ENCODE results near the gene MAPK8IP2.
"Not testable (repeated sequence)": the region's sequence is repeated elsewhere in the genome, so short reads cannot be mapped to it uniquely, and the experiment has no call there.

Gene MAPK8IP2

GRCh38 chr22:50601669-50602337 is 1.2 kb downstream of the MAPK8IP2 start:
- no peak for DNase-seq

- DNase-seq: no peak
These were observed 1.7 kb downstream of the MAPK8IP2 start for GRCh38 chr22:50602338-50602700.

GRCh38 chr22:50603511-50604255 is 3.1 kb downstream of the MAPK8IP2 start:
- DNase-seq: no peak

DNA sequence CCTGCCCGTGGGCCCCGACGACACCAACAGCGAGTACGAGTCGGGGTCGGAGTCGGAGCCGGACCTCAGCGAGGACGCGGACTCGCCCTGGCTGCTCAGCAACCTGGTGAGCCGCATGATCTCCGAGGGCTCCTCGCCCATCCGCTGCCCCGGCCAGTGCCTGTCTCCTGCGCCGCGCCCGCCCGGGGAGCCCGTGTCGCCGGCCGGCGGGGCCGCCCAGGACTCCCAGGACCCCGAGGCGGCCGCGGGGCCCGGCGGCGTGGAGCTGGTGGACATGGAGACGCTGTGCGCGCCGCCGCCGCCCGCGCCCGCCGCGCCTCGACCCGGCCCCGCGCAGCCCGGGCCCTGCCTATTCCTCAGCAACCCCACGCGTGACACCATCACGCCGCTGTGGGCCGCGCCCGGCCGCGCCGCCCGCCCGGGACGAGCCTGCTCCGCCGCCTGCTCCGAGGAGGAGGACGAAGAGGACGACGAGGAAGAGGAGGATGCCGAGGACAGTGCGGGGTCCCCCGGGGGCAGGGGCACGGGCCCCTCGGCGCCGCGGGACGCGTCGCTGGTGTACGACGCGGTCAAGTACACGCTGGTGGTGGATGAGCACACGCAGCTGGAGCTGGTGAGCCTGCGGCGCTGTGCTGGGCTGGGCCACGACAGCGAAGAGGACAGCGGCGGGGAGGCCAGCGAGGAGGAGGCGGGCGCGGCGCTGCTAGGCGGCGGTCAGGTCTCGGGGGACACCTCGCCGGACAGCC is 3.8 kb downstream of the MAPK8IP2 start:
- no peak for DNase-seq

DNA sequence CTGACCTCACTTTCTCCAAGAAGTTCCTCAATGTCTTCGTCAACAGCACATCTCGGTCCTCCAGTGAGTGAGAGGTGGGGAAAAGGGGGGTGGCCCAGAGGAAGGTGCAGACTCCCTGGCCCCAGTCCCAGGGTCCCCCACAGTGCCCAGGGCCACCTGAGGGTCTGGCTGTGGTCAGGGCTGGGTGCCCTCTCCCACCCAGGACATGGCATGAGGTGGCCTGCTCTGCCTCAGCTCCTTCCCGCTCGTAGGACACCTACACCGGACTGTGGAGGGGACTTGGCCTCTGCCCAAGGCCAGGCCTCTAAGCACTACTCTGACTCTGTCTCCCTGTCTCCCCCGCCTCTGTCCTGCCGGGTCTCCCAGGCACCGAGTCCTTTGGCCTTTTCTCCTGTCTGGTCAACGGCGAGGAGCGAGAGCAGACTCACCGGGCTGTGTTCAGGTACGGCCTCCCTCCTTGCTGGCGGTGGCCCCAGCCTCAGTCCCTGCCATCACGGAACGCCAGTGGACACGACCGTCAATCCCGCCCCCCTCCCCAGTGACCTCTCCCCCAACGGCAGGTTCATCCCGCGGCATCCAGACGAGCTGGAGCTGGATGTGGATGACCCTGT is 4.5 kb downstream of the MAPK8IP2 start:
- DNase-seq: no peak

GRCh38 chr22:50605613-50606074 is 5.1 kb downstream of the MAPK8IP2 start:
- DNase-seq: no peak

DNA sequence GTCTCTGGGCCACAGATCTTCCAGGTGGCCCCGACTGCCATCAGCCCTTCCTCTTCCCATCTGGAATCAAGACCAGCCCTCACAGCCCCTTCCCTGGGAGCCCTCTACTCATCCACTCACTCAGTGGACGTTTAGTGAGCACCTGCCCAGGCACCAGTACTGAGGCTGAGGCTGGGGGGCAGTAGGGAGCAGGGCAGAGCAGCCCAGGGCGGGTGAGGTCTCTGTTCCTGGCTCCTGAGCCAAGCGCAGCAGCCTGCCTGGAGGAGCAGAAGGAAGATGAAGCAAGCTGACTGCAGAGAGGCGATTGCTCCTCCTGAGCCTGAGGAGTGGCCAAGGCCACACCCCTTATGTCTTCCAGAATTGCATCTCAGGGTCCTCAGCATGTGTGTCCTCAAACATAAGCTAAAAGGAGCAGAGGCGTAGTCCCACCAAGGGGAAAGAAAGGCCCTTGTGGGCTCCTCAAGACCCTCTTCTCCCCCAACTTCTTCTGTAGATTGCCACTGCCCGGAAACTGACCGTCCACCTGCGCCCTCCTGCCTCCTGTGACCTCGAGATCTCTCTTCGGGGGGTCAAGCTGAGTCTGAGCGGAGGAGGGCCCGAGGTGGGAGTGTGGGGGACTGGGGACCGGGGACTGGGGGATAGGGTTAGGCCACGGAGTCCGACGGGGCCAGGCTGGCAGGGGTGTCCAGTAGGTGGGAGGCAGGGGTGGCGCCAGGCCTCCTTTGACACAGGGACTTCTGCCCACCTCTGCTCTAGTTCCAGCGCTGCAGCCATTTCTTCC is 5.8 kb downstream of the MAPK8IP2 start:
- DNase-seq: no peak

DNA sequence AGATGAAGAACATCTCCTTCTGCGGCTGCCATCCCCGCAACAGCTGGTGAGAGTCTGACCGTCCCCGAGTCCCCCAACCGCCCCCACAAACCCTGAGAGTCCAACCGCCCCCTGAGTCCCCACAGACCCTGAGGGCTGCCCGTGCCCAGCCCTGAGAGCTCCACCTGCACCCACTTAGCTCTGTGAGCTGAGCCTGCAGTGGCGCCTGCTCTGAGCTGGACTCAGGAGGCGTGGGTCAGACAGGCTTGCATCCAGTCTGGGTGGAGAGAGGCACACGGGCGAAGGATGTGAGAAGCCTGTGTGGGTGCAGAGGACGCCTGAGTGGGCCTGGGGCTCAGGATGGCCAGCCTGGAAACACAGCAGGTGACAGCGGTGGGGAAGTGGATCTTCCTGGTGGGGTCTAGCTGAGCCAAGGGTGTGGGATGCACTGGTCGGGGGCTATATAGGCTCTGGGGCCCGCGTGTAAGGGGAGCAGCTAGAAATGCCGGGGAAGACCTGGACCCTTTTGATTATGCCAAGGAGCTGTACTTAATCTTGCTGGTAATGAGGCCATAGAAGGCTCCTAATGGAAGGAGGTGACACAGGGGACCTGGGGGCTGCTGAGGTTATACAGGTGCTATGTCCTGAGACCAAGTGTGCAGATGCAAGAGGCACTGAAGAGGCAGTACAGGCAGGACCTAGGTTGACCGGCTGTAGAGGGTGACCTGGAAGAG is 6.5 kb downstream of the MAPK8IP2 start:
- no peak for DNase-seq

- DNase-seq: no peak
These were observed 7.0 kb downstream of the MAPK8IP2 start for GRCh38 chr22:50607659-50608020.

DNA sequence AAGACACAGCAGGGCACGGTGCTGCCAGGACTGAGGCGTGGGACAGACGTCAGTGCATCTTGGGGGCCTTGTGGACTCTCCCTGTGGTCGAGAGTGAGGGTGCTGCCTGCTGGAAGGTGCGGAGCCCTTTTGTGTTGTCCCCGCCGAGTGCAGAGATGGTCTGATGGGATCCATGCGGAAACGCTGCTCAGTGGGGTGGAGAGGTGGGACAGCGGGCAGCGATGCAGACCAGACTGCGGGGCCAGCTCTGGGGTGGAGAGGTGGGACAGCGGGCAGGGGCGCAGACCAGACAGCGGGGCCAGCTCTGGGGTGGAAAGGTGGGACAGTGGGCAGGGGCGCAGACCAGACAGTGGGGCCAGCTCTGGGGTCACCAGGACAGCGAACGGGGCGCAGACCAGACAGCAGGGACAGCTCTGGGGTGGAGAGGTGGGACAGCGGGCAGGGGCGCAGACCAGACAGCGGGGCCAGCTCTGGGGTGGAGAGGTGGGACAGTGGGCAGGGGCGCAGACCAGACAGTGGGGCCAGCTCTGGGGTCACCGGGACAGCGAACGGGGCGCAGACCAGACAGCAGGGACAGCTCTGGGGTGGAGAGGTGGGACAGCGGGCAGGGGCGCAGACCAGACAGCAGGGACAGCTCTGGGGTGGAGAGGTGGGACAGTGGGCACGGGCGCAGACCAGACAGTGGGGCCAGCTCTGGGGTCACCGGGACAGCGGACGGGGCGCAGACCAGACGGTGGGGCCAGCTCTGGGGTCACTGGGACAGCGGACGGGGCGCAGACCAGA is 7.7 kb downstream of the MAPK8IP2 start:
- not testable (repeated sequence) for DNase-seq

- no peak for DNase-seq
These were observed 8.4 kb downstream of the MAPK8IP2 start for GRCh38 chr22:50608996-50609395.

DNA sequence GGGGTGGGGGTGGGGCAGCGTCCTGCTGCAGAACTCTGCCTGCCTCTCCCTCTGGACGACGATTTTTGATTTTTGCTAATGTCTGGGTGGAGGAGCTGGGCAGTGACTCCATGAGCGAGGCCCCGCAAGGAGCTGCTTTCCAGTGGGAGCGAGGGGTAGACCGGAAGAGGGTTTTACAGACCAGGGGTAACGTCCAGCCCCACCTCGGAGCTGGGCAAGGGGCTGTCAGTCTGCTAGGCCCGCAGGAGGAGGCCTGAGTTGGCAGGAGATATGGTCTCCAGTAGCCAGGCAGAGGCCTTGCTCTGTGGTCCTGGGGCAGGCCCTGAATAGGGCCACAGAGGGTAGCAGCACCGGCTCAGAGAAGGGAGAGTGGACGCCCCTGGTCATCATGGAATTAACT is 9.0 kb downstream of the MAPK8IP2 start:
- no peak for DNase-seq

DNA sequence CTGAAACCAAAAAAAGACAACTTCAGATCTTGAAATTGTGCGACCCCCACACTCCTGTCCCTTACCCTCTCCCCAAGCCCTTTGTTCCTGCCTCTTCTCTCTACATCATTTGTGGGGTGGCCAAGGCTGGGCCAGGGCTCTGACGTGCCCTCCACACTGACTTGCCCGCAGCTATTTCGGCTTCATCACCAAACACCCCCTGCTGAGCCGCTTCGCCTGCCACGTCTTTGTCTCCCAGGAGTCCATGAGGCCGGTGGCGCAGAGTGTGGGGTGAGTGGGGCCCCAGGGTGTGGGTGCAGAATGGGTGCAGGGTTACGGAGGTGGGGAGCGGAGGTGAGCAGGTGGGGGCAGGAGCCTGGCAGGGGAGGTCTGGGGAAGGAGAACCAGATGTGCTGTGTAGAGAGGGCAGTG is 9.5 kb downstream of the MAPK8IP2 start:
- DNase-seq: no peak

DNA sequence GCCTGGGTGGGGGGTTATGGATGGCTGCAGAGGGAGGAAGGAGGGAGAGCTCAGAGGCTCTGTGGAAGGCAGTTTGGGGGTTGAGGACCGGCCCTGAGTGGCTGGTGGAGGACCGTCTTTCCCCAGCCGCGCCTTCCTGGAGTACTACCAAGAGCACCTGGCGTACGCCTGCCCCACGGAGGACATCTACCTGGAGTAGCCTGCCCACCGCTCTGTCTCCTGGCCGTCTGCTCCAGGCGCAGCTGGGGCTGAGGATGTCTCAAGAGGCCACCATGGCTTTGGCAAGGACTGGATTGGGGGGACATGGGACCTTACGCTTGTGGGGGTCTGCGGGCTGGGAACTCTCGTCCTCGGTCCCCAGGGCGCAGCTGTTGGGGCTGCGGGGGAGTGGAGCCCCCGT is 10.0 kb downstream of the MAPK8IP2 start:
- DNase-seq: no peak

DNA sequence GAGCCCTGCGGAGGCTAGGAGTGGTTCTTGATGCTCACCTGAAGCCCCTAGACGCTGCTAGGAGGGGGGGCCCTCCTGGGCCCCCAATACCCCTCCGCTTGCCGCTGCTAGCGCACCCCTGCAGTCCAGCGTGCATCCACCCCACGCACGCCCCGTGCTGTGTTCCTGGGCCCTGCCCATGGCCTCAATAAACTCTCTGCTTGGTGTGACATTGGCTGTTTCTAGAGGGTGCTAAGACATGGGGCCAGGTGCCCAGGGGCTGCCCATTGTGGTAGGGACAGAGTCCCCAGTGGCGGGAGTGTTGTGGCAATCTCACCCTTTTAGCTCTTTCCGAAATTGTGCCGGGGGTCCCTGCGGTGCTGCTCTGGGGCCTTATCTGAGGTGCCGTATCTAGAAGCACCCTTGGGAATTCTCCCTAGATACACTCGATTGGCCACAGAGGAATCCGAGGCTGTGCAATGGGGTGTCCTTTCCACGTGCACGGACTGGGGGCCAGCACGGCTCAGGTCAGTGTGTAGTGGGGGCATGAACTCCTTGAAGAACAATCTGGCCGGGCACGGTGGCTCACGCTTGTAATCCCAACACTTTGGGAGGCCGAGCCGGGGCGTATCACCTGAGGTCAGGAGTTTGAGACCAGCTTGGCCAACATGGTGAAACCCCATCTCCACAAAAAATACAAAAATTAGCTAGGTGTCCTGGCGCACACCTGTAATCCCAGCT is 10.9 kb downstream of the MAPK8IP2 start:
- DNase-seq: no peak

GRCh38 chr22:50612168-50612527 is 11.6 kb downstream of the MAPK8IP2 start:
- no peak for DNase-seq

GRCh38 chr22:50612528-50613221 is 12.1 kb downstream of the MAPK8IP2 start:
- no peak for DNase-seq

DNA sequence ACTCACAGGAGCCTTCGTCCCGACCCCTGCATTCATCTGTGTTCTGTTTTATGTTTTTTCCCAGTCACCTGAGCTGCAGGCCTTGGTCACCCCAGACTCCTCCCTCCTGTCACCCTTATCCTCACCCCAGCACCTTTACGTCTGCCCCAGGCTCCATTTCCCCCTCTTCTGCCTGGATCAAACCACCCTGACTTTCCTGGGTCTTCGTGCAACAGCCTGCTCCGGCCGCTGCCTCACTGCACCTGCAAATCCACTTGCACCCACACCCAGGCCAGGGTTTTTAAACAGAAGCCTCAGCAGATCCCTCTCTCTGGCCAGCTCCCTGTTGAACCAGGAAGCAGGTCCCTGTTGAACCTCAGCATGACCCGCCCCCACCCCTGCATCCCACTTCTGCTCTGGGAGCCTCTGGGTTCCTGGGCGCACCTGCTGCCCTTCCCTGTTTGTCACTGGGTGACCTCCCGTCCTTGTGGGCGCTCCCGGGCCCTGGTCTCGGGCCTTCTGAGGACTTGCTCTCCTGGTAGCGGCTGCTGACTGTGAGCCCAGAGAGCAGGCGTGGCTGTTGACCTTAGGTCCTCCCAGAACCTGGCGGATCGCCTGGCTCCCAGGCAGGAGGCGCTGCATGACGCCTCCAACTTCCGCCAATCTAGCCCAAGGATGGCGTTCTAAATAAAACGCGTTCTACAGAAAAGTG is 12.8 kb downstream of the MAPK8IP2 start:
- no peak for DNase-seq

- DNase-seq: not testable (repeated sequence)
These were observed 13.7 kb downstream of the MAPK8IP2 start for GRCh38 chr22:50614296-50614695.

Data from DMS79 treated with DMSO at 0.1 percent for 48 hours (cell line).